WERI-Rb-1 (cell line): ENCODE results near the gene TAF13.
"Not testable (repeated sequence)": the region's sequence is repeated elsewhere in the genome, so short reads cannot be mapped to it uniquely, and the experiment has no call there.

Source experiments
- DNase-seq: peaks from one replicate; pipeline ENCODE4 v3.0.0-alpha.2; 2020
- H3K27ac ChIP-seq: fragments of 250-450 bp; sonication (Bioruptor Pico); 2 replicates; pipeline ENCODE4 v1.5.1; 2020; ENCODE audit warnings: mild to moderate bottlenecking, moderate library complexity
- H3K27me3 ChIP-seq: fragments of 250-450 bp; sonication (Bioruptor Pico); 2 replicates; pipeline ENCODE4 v1.5.1; 2021; ENCODE audit warnings: mild to moderate bottlenecking, low read depth, moderate library complexity; ENCODE audit not compliant: insufficient read depth, severe bottlenecking
- H3K36me3 ChIP-seq: fragments of 250-450 bp; sonication (Bioruptor Pico); 2 replicates; pipeline ENCODE4 v1.5.1; 2020; ENCODE audit warnings: mild to moderate bottlenecking, moderate library complexity
- H3K4me3 ChIP-seq: 2 replicates; pipeline ENCODE4 v1.5.1; 2011; ENCODE audit warnings: low read depth, mild to moderate bottlenecking, control low read depth, low read length
- H3K9me3 ChIP-seq: fragments of 250-450 bp; sonication (Bioruptor Pico); 2 replicates; pipeline ENCODE4 v1.5.1; 2021; ENCODE audit warnings: mild to moderate bottlenecking, moderate library complexity; ENCODE audit not compliant: severe bottlenecking
- CTCF ChIP-seq: IDR thresholded peaks from 2 replicates; pipeline ENCODE4 v1.5.1; 2011; ENCODE audit warnings: low read depth, mild to moderate bottlenecking, control low read depth, inconsistent platforms, low read length

The TAF13 gene

GRCh38 chr1:109061183-109061582, 14.6 kb downstream of the TAF13 start:
- TF ChIP-seq CTCF: no peak
- no peak for DNase-seq
- Histone ChIP-seq H3K36me3 (peaks cover 16% of the 10 kb centered on the region), H3K4me3 (no peak overlapping the region), H3K27ac (no peak overlapping the region), H3K9me3 (no peaks in the 10 kb centered on the region), H3K27me3 (no peaks in the 10 kb centered on the region)

- Histone ChIP-seq H3K9me3 (no peaks in the 10 kb centered on the region), H3K27ac (no peak overlapping the region), H3K27me3 (no peaks in the 10 kb centered on the region), H3K4me3 (no peak overlapping the region), H3K36me3 (peaks cover 16% of the 10 kb centered on the region)
- TF ChIP-seq CTCF: no peak
- DNase-seq: no peak
Measured at GRCh38 chr1:109060707-109061106, 15.1 kb downstream of the TAF13 start.

GRCh38 chr1:109059026-109059425, 16.8 kb downstream of the TAF13 start:
- no peak for TF ChIP-seq CTCF

GRCh38 chr1:109056064-109056463, 19.7 kb downstream of the TAF13 start:
- no peak overlapping the region for H3K27ac ChIP-seq
- no peak overlapping the region for H3K4me3 ChIP-seq
- DNase-seq: no peak
- H3K9me3 ChIP-seq: peaks cover 6% of the 10 kb centered on the region
- no peaks in the 10 kb centered on the region for H3K36me3 ChIP-seq
- TF ChIP-seq CTCF: no peak
- H3K27me3 ChIP-seq: no peaks in the 10 kb centered on the region

More at GRCh38 chr1:109059026-109059425, 16.8 kb downstream of the TAF13 start:
- no peaks in the 10 kb centered on the region for H3K9me3 ChIP-seq
- H3K27ac ChIP-seq: no peak overlapping the region
- H3K4me3 ChIP-seq: no peak overlapping the region
- no peak for DNase-seq
- no peaks in the 10 kb centered on the region for H3K27me3 ChIP-seq
- peaks cover 8% of the 10 kb centered on the region for H3K36me3 ChIP-seq

- not testable (repeated sequence) for H3K27me3 ChIP-seq, H3K36me3 ChIP-seq, DNase-seq, H3K4me3 ChIP-seq, H3K27ac ChIP-seq, H3K9me3 ChIP-seq
Measured at GRCh38 chr1:109052145-109052544, 23.7 kb downstream of the TAF13 start.

GRCh38 chr1:109050228-109050995, 25.4 kb downstream of the TAF13 start:
- no peaks in the 10 kb centered on the region for H3K27me3 ChIP-seq
- H3K4me3 ChIP-seq: no peak overlapping the region
- H3K36me3 ChIP-seq: no peaks in the 10 kb centered on the region
- H3K27ac ChIP-seq: no peak overlapping the region
- DNase-seq: no peak
- no peak for TF ChIP-seq CTCF
- H3K9me3 ChIP-seq: peaks cover 6% of the 10 kb centered on the region
